HT1080 (cell line): ENCODE measurements around the gene STAC3. TPM values are rescaled to one million over a fixed set of nuclear protein-coding genes. Genes with fewer than 3 reads are reported as not detected.

Source experiments
- DNase-seq: peaks from one replicate; pipeline ENCODE4 v3.0.0-alpha.2; 2015; ENCODE audit warnings: low read depth
- total RNA-seq: library from RNA; depleted of rRNA; stranded (reverse); fragments of >200 nt; shearing (Covaris generic); gene quantifications from 2 replicates; pipeline ENCODE4 v1.2.3, GENCODE V29; 2014

Gene STAC3
- total RNA-seq, 1 experiment from 2014 or later, result 0.27 TPM

- no peak for DNase-seq
Observed at GRCh38 chr12:57236201-57236924, 14.6 kb downstream of the STAC3 start.

DNA sequence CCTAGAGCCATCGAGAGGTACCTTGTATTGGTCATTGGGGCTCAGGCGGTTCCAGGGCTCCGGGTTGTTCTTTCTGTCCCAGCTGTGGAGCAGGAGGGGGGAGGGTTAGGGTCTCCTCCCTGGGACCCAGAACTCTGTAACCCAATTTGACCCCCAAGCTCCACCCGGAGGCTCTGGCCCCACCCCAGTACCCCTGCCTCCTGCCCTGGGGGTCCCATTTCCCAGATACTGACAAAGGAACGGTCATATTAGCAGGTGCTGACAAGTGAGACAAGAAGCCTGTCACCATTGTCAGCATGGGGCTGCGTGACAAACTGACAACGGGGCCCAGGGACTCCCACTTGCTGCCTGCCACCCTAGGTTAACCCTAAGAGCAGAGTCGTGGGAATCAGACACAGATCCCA lies 15.3 kb downstream of the STAC3 start:
- DNase-seq, result no peak

DNA sequence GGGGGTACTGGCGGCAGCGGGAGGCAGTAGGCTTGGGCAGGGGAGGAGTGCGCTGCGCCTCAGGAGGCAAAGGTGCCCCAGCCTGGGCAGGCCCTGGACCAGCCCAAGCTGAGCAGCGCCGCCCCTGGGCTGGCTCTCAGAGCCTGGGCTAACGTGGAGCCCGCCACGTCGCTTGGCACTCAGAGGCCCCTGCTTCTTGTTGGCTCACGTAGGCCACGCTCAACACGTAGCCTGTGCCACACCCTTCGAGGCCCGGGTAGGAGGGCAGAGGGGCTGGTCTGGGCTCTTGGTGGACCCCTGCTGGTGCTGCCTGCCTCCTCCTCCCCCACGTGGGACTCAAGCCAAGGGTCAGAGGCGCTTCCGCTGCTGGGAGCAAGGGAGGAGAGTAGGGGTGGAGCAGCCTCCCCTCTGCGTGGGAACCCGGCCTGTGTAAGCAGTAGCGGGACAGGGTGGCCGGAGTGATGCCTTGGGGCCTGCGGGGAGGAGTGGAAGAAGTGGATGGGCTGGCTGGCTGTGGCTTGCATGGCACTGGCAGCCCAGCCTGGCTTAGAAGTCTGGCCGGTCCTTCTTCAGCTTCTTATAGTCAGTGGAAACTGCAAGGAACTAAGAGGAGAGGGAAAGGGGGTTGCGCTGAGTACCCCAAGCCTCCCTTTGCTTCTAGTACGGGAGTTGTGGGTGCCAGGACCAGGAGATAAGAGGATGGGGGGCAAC lies 15.8 kb downstream of the STAC3 start:
- DNase-seq, result no peak

DNA sequence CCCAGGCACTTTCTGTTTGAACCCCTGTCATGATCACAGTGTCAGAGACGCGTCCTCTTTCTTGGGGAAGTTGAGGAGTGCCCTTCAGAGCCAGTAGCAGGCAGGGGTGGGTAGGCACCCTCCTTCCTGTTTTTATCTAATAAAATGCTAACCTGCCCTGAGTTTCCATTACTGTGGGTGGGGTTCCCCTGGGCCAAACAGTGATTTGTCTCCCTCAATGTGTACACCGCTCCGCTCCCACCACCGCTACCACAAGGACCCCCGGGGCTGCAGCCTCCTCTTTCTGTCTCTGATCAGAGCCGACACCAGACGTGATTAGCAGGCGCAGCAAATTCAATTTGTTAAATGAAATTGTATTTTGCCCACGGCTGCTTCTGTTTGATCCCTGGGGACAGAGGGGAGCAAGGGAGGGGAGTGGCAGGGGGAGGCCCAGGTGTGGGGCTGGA lies 16.4 kb downstream of the STAC3 start:
- no peak for DNase-seq

GRCh38 chr12:57234233-57234570 lies 16.8 kb downstream of the STAC3 start:
- no peak for DNase-seq

GRCh38 chr12:57233357-57234232 lies 17.4 kb downstream of the STAC3 start:
- DNase-seq, result no peak

DNA sequence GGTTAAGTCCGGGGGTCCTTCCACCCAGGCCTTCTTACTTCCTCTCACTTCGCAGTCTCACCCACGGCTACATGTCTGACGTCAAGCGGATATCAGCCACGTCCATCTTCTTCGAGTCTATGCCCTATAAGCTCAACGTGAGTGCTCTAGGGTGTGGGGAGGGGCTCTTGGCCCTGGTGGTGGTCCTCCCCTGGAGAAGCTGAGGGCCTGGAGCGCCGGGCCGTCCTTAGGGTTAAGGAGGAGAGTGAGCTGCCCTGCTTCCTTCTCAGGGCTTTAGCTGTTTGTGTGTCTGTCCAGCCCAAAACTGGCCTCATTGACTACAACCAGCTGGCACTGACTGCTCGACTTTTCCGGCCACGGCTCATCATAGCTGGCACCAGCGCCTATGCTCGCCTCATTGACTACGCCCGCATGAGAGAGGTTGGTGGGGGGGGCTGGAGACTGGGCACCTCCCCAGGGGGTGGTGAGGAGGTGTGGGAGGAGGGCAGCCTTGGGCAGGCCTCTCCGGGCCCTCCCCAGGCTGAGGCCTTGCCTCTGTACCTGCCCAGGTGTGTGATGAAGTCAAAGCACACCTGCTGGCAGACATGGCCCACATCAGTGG lies 18.7 kb downstream of the STAC3 start:
- DNase-seq, result no peak

DNA sequence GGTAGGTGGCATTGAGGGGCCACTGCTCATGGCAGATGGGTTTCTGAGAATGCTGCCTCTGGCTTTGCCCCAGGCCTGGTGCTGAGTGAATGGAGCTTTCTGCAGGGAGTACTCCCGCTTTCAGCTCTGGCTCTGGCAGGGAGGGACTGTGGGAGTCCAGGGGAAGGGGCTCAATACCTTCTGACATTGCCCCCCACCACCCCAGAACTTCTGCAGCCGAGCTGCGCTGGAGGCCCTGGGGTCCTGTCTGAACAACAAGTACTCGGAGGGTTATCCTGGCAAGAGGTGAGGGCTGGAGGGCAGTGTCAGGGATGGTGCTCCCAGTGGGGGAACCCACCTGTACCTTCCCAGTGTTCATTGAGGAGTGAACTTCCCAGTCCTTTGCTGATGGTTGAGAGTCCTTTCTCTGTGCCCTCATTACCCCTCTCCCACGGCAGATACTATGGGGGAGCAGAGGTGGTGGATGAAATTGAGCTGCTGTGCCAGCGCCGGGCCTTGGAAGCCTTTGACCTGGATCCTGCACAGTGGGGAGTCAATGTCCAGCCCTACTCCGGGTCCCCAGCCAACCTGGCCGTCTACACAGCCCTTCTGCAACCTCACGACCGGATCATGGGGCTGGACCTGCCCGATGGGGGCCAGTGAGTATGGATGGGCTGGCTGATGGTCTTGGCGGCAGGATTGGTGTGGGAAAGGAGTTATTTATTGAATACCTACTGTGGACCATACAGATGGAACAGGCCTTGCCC lies 19.5 kb downstream of the STAC3 start:
- DNase-seq, result no peak

GRCh38 chr12:57230381-57231155 lies 20.4 kb downstream of the STAC3 start:
- no peak for DNase-seq

- peak; percentile 88 for DNase-seq
Observed at GRCh38 chr12:57229634-57230380, 21.2 kb downstream of the STAC3 start, which contains the start of gene SHMT2. SHMT2 (plus strand) TSS chr12:57229711; CDS start chr12:57229779, 68 bp downstream.

DNA sequence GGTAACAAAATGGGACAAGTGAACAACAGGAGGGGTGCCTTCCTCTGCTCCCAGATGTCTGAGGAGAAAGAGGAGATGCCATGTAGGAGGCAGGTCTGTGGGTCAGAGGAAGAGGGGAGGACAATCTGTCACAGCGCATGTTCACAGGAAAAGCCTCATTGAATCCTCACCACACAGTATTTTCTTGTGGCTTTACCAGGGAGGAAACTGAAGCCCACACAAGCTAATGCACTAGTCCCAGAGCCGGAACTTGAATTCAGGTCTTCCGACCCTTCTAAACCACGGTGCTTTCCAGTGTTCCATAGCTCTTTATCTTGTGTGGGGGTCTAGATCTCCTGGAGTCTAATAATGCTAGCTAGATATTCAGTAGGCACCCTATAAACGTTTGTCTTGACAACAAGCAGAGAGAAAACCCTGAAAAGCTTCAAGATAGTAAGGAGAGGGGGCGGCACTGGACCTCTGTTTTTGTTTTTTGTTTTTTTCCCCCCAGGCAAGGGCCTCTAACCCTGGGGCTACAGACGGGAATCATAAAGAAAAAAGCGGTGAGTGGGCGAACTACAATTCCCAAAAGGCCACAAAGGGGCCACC lies 21.8 kb downstream of the STAC3 start:
- no peak for DNase-seq

GRCh38 chr12:57227315-57228115 lies 23.5 kb downstream of the STAC3 start:
- no peak for DNase-seq

- no peak for DNase-seq
Observed at GRCh38 chr12:57226588-57227314, 24.2 kb downstream of the STAC3 start.

GRCh38 chr12:57225680-57226210 lies 25.2 kb downstream of the STAC3 start:
- DNase-seq, result no peak

DNA sequence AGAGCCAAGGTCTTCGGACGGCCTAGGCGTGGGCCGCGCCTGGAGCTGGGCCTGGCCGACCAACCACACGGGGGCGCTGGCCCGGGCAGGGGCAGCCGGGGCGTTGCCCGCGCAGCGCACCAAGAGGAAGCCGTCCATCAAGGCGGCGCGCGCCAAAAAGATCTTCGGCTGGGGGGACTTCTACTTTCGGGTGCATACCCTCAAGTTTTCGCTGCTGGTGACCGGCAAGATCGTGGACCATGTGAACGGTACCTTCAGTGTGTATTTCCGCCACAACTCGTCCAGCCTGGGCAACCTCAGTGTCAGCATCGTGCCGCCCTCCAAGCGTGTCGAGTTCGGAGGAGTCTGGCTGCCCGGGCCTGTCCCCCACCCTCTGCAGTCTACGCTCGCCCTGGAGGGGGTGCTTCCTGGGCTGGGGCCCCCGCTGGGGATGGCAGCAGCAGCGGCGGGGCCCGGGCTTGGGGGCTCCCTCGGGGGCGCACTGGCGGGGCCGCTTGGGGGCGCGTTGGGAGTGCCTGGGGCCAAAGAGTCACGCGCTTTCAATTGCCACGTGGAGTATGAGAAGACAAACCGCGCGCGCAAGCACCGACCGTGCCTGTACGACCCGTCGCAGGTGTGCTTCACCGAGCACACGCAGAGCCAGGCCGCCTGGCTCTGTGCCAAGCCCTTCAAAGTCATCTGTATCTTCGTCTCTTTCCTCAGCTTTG lies 25.9 kb downstream of the STAC3 start:
- DNase-seq, result no peak

DNA sequence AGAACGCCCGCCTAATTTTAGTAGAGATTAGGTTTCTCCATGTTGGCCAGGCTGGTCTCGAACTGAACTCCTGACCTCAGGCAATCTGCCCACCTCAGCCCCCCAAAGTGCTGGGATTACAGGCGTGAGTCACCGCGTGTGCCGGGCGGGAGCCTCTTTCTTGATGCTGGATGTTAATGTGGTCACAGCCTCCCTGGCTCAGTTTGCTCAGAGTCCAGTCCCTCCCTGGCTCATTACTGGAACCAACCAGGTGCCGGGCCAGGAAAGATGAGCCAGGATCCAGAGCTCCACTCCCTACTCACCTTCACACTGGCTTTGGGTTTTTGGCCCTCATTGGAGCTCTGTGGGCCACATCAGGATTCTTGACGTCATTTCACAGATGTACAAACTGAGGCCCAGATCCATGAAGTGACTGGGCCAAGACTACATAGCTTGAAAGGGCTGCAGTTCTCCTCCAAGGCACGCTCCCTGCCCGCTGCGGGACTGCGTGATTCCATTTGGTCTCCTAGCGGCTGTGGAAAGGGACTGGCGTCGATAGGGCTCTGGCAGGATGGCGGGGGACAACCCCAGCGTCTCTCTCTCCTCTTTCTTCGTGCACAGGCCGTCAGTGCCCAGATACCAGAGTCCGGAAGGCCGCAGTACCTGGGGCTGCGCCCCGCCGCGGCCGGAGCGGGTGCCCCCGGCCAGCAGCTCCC lies 26.6 kb downstream of the STAC3 start:
- DNase-seq, result no peak
